Skeletal muscle cell (primary cell): ENCODE results near the gene SPTLC3.

Experiments
- DNase-seq: peaks from one replicate; pipeline ENCODE4 v3.0.0-alpha.2; 2010; ENCODE audit warnings: low read depth
- H3K4me3 ChIP-seq: 2 replicates; pipeline ENCODE4 v1.5.1; 2011; ENCODE audit warnings: low read depth, mild to moderate bottlenecking, control low read depth, low read length, moderate library complexity

The SPTLC3 gene

GRCh38 chr20:13025181-13025580, 16.4 kb downstream of the SPTLC3 start:
- H3K4me3 ChIP-seq, result no peak overlapping the region
- DNase-seq, result no peak

- no peak for DNase-seq
Observed at GRCh38 chr20:13028001-13028400, 19.2 kb downstream of the SPTLC3 start.

DNA sequence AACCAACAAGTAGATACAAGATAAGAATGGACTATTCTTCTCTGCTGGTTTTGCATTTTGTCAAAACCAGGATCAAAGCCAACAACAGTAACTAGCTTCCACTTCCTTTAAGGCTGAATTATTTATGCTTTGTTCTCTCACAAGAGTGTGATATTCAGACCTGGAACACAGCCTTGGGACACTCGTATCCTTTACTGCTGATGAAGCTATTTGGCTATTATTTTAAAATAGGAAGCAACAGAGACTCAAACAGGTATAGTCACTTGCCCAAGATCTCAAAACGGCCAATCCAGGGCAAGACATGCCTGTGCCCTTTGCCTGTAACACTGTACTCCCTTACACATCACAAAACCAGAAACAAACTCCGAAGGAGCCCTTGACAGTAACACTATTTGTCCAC, 19.9 kb downstream of the SPTLC3 start:
- DNase-seq, result no peak
- H3K4me3 ChIP-seq, result no peak overlapping the region

More at GRCh38 chr20:13028001-13028400, 19.2 kb downstream of the SPTLC3 start:
- H3K4me3 ChIP-seq, result no peak overlapping the region

- no peak overlapping the region for H3K4me3 ChIP-seq
- peak; percentile 90 for DNase-seq
Observed at GRCh38 chr20:13029687-13030375, 21.1 kb downstream of the SPTLC3 start.

- no peak overlapping the region for H3K4me3 ChIP-seq
- DNase-seq, result no peak
Observed at GRCh38 chr20:13031751-13032150, 23.0 kb downstream of the SPTLC3 start.

DNA sequence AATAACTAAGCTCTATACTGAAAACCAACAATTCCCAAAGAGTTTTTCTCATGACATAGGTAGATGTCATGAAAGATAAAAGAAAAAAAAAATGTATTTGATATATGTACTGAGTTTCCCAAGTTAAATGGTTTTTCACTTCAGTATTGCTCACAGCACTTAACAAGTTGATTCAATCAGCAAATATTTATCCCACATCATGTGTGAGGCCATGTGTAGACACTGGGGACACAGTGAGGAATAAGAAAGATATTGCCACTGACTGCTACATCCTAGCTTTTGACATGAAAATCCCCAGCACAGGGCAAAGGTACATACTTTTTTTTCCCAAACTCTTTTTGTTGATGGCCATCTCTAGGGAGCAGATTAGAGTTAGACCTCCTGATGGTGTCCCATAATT, 25.3 kb downstream of the SPTLC3 start:
- H3K4me3 ChIP-seq, result no peak overlapping the region
- no peak for DNase-seq

- no peak for DNase-seq
- no peak overlapping the region for H3K4me3 ChIP-seq
Observed at GRCh38 chr20:13034936-13035335, 26.2 kb downstream of the SPTLC3 start.

DNA sequence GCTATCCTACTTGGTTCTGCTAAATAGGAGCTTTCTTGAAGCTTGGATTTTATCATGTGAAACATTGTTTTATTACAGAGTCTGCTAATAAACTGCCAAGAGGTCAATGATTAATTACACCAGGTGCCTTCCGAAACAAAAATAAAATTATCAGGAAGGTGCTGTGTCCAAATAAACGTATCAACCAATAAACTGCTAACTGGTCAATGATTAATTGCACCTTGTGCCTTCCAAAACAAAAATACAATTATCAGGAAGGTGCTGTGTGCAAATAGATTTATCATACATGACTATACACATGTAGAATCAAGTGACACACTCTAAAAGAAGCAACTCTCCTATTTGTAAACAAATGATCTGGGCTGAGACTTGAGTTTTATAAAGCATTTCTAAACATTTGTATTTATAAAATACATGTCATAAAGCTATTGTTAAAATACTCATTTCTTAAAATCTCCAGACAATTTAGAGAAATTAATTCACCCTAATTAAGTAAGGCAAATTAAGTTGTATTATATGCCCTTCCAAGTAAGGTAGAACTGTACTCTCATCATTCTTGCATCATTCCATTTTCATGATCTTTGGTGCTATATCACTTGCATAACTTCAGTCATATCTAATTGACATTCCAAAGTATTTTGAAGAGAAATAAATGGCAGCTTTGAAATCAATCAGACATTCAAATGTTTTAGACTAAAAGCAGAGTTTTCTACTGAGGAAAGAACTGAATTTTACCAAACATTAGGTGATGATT, 26.8 kb downstream of the SPTLC3 start:
- H3K4me3 ChIP-seq, result no peak overlapping the region
- no peak for DNase-seq

GRCh38 chr20:13037727-13038126, 29.0 kb downstream of the SPTLC3 start:
- H3K4me3 ChIP-seq, result no peak overlapping the region
- DNase-seq, result no peak

- H3K4me3 ChIP-seq, result no peak overlapping the region
- no peak for DNase-seq
Observed at GRCh38 chr20:13041574-13042457, 33.0 kb downstream of the SPTLC3 start.

- H3K4me3 ChIP-seq, result no peak overlapping the region
- DNase-seq, result no peak
Observed at GRCh38 chr20:13042458-13042794, 33.7 kb downstream of the SPTLC3 start.

DNA sequence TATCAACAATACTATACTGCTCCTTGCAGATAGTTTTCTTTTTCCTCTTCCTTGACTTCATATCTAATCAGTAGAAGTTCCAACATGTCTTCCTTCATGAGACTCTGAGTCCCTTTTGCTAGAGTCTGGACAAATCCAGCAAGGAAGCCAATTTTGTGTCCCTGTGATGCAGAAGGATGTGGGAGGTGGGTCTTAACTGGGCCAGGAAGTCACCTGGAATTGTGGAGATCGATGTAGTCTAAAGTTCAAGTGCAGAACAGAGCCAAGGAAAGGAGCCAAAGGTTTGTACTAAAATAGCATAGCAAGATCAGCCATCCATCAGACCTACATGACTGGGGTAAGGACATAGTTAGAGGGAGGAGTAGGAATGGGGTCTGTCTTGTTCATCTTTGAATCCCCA, 37.6 kb downstream of the SPTLC3 start:
- H3K4me3 ChIP-seq, result no peak overlapping the region
- no peak for DNase-seq

DNA sequence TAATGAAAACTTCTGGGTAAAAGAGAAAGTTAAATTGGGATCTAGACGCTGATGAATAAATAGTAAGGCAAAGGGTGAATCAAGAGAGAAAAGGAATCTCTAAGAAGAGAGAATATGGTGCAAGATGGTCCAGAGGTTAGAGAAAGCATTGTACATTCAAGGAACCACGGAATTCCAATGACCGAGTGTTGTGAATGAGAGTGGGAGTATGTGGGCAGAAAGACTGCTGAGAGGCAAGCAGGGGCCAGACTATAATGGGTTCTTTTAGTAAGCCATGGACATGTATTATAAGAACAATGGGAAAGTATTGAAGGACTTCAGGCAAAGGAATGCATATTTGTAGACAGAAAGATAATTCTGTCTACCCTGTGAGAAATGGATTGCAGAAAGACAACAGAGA, 45.2 kb downstream of the SPTLC3 start:
- no peak for DNase-seq
- no peak overlapping the region for H3K4me3 ChIP-seq

- no peak overlapping the region for H3K4me3 ChIP-seq
- no peak for DNase-seq
Observed at GRCh38 chr20:13058666-13059389, 50.1 kb downstream of the SPTLC3 start.

DNA sequence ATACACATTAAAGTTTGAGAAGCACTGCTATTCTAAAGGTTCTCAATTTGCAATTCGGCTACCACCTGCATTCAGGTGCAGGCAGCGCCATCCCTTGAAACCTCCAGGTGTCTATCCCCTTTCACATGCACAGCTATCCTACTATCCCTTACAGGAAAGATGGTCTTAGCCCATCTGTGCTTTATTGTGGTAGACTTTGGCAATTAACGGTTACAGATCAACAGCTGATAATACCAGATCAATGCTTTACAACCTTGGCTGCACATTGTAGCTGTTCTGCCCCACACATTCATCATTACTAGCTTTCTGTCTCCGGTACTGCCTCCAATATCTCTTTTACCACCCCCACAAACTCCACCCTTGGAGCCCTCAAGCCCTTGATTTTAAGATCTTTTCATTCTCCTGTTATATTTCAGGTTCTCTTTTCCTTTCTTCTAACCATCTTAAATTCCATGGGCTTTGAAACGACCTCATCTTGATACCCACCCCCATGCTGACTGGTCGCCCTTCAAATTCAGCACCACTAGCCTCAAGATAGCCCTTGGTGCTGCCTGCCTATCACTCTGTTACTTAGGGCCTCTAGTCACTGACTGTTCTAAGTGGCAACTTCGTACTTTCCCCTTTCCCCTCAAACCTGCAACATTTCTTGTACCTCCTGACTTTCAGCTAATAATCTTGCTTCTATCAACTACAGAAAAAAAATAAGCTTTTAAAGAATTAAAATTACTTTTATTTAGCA, 50.8 kb downstream of the SPTLC3 start:
- DNase-seq, result no peak
- no peak overlapping the region for H3K4me3 ChIP-seq

GRCh38 chr20:13060327-13060726, 51.6 kb downstream of the SPTLC3 start:
- no peak overlapping the region for H3K4me3 ChIP-seq
- DNase-seq, result no peak

- H3K4me3 ChIP-seq, result no peak overlapping the region
- DNase-seq, result no peak
Observed at GRCh38 chr20:13061381-13061780, 52.6 kb downstream of the SPTLC3 start.

- no peak for DNase-seq
- no peak overlapping the region for H3K4me3 ChIP-seq
Observed at GRCh38 chr20:13062789-13063188, 54.0 kb downstream of the SPTLC3 start.

- no peak for DNase-seq
- H3K4me3 ChIP-seq, result no peak overlapping the region
Observed at GRCh38 chr20:13068336-13068735, 59.6 kb downstream of the SPTLC3 start.
